Activated T-cell treated with anti-CD3 and anti-CD28 coated beads for 24 hours (primary cell): ENCODE data around the gene BAZ2B.
"Not testable (repeated sequence)": the region's sequence is repeated elsewhere in the genome, so short reads cannot be mapped to it uniquely, and the experiment has no call there.

ENCODE experiments used
- DNase-seq: peaks from one replicate; pipeline ENCODE4 v3.0.0-alpha.2; 2020; ENCODE audit warnings: low read depth

BAZ2B gene, protein sequence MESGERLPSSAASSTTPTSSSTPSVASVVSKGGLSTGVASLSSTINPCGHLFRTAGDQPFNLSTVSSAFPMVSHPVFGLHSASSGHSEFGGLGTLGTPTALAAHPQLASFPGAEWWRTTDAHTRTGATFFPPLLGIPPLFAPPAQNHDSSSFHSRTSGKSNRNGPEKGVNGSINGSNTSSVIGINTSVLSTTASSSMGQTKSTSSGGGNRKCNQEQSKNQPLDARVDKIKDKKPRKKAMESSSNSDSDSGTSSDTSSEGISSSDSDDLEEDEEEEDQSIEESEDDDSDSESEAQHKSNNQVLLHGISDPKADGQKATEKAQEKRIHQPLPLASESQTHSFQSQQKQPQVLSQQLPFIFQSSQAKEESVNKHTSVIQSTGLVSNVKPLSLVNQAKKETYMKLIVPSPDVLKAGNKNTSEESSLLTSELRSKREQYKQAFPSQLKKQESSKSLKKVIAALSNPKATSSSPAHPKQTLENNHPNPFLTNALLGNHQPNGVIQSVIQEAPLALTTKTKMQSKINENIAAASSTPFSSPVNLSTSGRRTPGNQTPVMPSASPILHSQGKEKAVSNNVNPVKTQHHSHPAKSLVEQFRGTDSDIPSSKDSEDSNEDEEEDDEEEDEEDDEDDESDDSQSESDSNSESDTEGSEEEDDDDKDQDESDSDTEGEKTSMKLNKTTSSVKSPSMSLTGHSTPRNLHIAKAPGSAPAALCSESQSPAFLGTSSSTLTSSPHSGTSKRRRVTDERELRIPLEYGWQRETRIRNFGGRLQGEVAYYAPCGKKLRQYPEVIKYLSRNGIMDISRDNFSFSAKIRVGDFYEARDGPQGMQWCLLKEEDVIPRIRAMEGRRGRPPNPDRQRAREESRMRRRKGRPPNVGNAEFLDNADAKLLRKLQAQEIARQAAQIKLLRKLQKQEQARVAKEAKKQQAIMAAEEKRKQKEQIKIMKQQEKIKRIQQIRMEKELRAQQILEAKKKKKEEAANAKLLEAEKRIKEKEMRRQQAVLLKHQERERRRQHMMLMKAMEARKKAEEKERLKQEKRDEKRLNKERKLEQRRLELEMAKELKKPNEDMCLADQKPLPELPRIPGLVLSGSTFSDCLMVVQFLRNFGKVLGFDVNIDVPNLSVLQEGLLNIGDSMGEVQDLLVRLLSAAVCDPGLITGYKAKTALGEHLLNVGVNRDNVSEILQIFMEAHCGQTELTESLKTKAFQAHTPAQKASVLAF (N-terminal part only)

DNA sequence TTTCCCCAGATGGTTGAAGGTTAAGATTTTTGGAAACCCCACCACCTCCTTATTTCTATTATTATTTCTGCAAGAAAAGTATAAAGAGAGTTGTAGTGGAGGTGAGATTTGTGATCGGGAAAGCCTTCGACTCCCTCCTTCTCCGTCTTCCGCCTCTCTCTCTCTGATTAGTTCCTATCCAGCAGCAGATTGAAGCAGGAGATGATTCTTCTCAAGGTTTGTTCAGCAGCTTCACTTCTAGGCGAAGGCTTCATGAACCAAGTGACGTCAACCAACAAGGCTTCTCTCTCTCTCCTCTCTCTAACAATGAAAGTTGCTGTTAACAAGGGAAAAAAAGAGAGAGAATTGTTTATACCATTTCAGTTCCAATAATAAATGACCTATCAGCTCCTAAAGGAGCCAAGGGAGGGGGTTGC is at the start of gene BAZ2B:
BAZ2B (minus strand) TSS at position 263 of the 416 bp plus-strand sequence. CDS start 137,829 bp downstream, outside the sequence.
- no peak for DNase-seq

DNA sequence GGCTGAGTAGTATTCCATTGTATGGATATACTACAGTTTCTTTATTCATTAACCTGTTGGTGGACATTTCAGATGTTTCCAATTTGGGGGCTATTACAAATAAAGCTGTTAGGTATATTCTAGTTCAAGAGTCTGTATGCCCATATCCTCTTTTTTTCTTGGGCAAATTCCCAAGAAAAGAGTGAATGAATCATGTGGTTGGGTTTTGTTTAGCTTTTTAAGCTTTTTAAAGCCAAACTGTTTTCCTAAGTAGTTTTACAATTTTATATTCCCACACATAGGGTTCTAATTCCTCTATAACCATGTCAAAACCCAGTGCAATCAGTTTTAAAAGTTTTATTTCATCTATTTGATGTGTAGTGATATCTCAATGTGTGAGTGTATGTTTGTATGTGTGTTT is 44.9 kb upstream of the BAZ2B start:
- no peak for DNase-seq

GRCh38 chr2:159658881-159659873 is 42.8 kb upstream of the BAZ2B start:
- DNase-seq: no peak

DNA sequence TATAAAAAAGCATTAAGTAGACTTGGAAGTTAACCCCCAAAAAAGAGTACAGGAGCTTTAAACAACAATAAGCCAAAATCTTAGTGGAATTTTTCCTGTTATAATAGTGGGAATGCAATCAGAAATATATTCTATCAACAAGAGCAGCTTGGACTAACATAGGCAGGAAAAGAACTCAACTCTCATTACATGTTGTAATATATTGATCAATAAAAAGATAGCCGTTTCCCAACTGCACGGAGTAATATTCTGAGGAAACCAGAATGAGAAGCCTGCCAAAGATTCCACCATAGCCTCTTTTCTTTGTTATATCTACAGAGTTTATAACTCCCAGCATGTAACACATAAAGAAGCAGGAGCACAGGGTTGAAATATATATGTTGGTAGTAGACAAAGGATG is 37.6 kb upstream of the BAZ2B start:
- no peak for DNase-seq

GRCh38 chr2:159651884-159652283 is 35.5 kb upstream of the BAZ2B start:
- DNase-seq: no peak

- DNase-seq: no peak
These were observed 34.2 kb upstream of the BAZ2B start for GRCh38 chr2:159650574-159650973.

GRCh38 chr2:159648643-159649042 is 32.3 kb upstream of the BAZ2B start:
- no peak for DNase-seq

- no peak for DNase-seq
These were observed 31.3 kb upstream of the BAZ2B start for GRCh38 chr2:159647667-159648066.

DNA sequence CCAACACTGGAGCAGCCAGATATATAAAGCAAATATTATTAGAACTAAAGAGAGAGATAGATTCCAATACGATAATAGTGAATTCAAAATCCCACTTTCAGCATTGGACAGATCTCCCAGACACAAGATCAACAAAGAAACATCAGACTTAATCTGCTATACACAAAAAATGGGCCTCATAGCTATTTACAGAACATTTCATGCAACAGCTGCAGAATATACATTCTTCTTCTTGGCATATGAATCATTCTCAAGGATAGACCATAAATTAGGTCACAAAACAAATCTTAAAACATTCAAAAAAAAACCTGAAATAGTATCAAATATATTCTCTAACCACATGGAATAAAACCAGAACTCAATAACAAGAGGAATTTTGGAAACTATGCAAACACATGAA is 23.8 kb upstream of the BAZ2B start:
- no peak for DNase-seq

DNA sequence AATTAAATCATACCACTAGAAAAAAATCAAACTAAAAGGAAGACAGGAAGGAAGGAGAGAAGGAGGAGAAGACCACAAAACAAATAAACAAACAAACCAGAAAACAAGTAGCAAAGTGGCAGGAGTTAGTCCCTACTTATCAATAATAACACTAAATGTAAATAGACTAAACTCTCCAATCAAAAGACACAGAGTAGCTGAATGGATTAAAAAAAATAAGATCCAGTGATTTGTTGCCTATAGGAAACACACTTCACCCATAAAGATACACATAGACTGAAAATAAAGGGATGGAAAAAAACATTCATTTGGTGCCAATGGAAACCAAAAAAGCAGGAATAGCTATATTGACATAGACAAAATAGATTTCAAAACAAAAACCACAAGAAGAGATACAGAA is 23.4 kb upstream of the BAZ2B start:
- no peak for DNase-seq

GRCh38 chr2:159639071-159639470 is 22.7 kb upstream of the BAZ2B start:
- DNase-seq: no peak

- no peak for DNase-seq
These were observed 21.7 kb upstream of the BAZ2B start for GRCh38 chr2:159637988-159638501.

GRCh38 chr2:159637240-159637639 is 20.9 kb upstream of the BAZ2B start:
- DNase-seq: no peak

GRCh38 chr2:159635006-159635789 is 18.9 kb upstream of the BAZ2B start:
- no peak for DNase-seq

GRCh38 chr2:159633219-159633618 is 16.9 kb upstream of the BAZ2B start:
- no peak for DNase-seq

- DNase-seq: not testable (repeated sequence)
These were observed 9.3 kb upstream of the BAZ2B start for GRCh38 chr2:159625628-159626027.

DNA sequence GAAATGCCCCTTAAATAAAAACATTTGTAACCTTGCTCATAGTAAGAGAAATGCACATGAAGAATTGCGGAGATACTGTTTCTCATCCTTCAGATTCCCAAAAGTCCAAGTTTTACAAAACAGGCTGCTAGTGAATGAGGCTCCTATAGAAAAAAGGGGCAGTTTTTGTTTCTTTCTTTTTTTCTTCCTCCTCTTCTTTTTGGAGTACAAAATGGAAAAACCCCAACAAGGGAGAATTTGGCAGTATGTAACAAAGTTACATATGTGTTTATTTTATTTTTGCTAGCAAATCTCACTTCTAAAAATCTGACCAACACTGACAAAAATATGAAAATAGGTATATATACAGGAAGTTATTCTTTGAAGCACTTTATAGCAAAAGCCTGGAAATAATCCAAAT is 7.1 kb upstream of the BAZ2B start:
- no peak for DNase-seq

- no peak for DNase-seq
These were observed 6.6 kb upstream of the BAZ2B start for GRCh38 chr2:159622966-159623365.

- DNase-seq: no peak
These were observed 4.4 kb upstream of the BAZ2B start for GRCh38 chr2:159620796-159621195.

GRCh38 chr2:159617646-159618045 is 1.3 kb upstream of the BAZ2B start:
- no peak for DNase-seq
